Neural cell (in vitro differentiated cells): ENCODE measurements around the gene NACC2. TPM values are rescaled to one million over a fixed set of nuclear protein-coding genes. Genes with fewer than 3 reads are reported as not detected.

Experiments used
- H2AFZ ChIP-seq: fragments of 200-600, 300-800 bp; sonication (generic), shearing (Covaris generic); 2 replicates; pipeline ENCODE4 v1.6.0; 2014; ENCODE audit warnings: low read depth, mild to moderate bottlenecking, antibody characterized with exemption, low read length, moderate library complexity
- H3F3A ChIP-seq: fragments of 200-600 bp; shearing (Covaris generic); 2 replicates; pipeline ENCODE4 v1.6.1; 2016; ENCODE audit warnings: mild to moderate bottlenecking, moderate library complexity, mixed read lengths, antibody characterized with exemption, low read length; ENCODE audit not compliant: insufficient read depth, poor library complexity, severe bottlenecking
- H3K27ac ChIP-seq: fragments of 200-600, 300-800 bp; sonication (generic), shearing (Covaris generic); 2 replicates; pipeline ENCODE4 v1.5.1; 2014; ENCODE audit warnings: mild to moderate bottlenecking, low read length, moderate library complexity
- H3K27me3 ChIP-seq: fragments of 300-800, 200-600 bp; sonication (generic), shearing (Covaris generic); 2 replicates; pipeline ENCODE4 v1.6.0; 2014; ENCODE audit warnings: mild to moderate bottlenecking, low read depth, low read length, moderate library complexity; ENCODE audit not compliant: insufficient read depth
- H3K36me3 ChIP-seq: fragments of 300-800, 200-600 bp; sonication (generic), shearing (Covaris generic); 2 replicates; pipeline ENCODE4 v1.5.1; 2014; ENCODE audit warnings: mild to moderate bottlenecking, antibody characterized with exemption, low read length, moderate library complexity; ENCODE audit not compliant: insufficient read depth
- H3K4me2 ChIP-seq: fragments of 300-800, 200-600 bp; sonication (generic), shearing (Covaris generic); 2 replicates; pipeline ENCODE4 v1.6.0; 2014; ENCODE audit warnings: mild to moderate bottlenecking, low read length
- H3K4me3 ChIP-seq: fragments of 300-800, 200-600 bp; sonication (generic), shearing (Covaris generic); 2 replicates; pipeline ENCODE4 v1.5.1; 2014; ENCODE audit warnings: mild to moderate bottlenecking, low read length, moderate library complexity
- H3K79me2 ChIP-seq: fragments of 200-600 bp; shearing (Covaris generic); replicated peaks from 2 replicates; pipeline ENCODE4 v1.6.0; 2014; ENCODE audit warnings: mild to moderate bottlenecking, low read length, moderate library complexity; ENCODE audit not compliant: insufficient read depth
- H3K9ac ChIP-seq: fragments of 300-800, 200-600 bp; sonication (generic), shearing (Covaris generic); 2 replicates; pipeline ENCODE4 v1.6.1; 2016; ENCODE audit warnings: mild to moderate bottlenecking, low read length, mixed read lengths
- H3K9me2 ChIP-seq: fragments of 200-600 bp; shearing (Covaris generic); 2 replicates; pipeline ENCODE4 v1.6.1; 2016; ENCODE audit warnings: mild to moderate bottlenecking, low read length, mixed read lengths; ENCODE audit not compliant: insufficient read depth
- H3K9me3 ChIP-seq: fragments of 200-600, 300-800 bp; sonication (generic), shearing (Covaris generic); 2 replicates; pipeline ENCODE4 v1.6.1; 2016; ENCODE audit warnings: mild to moderate bottlenecking, mixed run types, low read length, moderate library complexity, mixed read lengths
- H4K20me1 ChIP-seq: fragments of 200-600 bp; shearing (Covaris generic); 2 replicates; pipeline ENCODE4 v1.6.1; 2016; ENCODE audit warnings: mild to moderate bottlenecking, mixed run types; ENCODE audit not compliant: insufficient read depth
- CTCF ChIP-seq: fragments of 450-650 bp; IDR thresholded peaks from 2 replicates; pipeline ENCODE4 v1.5.1; 2014; ENCODE audit warnings: antibody characterized with exemption, mild to moderate bottlenecking, moderate library complexity; ENCODE audit not compliant: poor library complexity, severe bottlenecking
- EP300 ChIP-seq: fragments of 450-650 bp; conservative IDR thresholded peaks from 2 replicates; pipeline ENCODE4 v1.6.1; 2014; ENCODE audit warnings: antibody characterized with exemption, mild to moderate bottlenecking, moderate library complexity; ENCODE audit not compliant: poor library complexity, severe bottlenecking
- EZH2 ChIP-seq: fragments of 200-600, 300-800 bp; shearing (Covaris generic), sonication (generic); IDR thresholded peaks from 2 replicates; pipeline ENCODE4 v1.6.1; 2014; ENCODE audit warnings: antibody characterized with exemption, low read length, borderline replicate concordance, mild to moderate bottlenecking; ENCODE audit not compliant: insufficient read depth, poor library complexity, severe bottlenecking
- MXI1 ChIP-seq: fragments of 450-650 bp; conservative IDR thresholded peaks from 2 replicates; pipeline ENCODE4 v1.6.1; 2014; ENCODE audit warnings: antibody characterized with exemption, mild to moderate bottlenecking; ENCODE audit not compliant: poor library complexity, severe bottlenecking
- POLR2AphosphoS5 ChIP-seq: IDR thresholded peaks from 2 replicates; pipeline ENCODE4 v1.6.1; 2012
- RAD21 ChIP-seq: fragments of 450-650 bp; conservative IDR thresholded peaks from 2 replicates; pipeline ENCODE4 v1.6.1; 2014; ENCODE audit warnings: antibody characterized with exemption, mild to moderate bottlenecking, moderate library complexity
- REST ChIP-seq: IDR thresholded peaks from 2 replicates; pipeline ENCODE4 v1.6.1; 2012; ENCODE audit warnings: borderline replicate concordance
- SMC3 ChIP-seq: fragments of 450-650 bp; conservative IDR thresholded peaks from 2 replicates; pipeline ENCODE4 v1.6.1; 2014; ENCODE audit warnings: antibody characterized with exemption, mild to moderate bottlenecking, moderate library complexity; ENCODE audit not compliant: poor library complexity
- TAF1 ChIP-seq: IDR thresholded peaks from 2 replicates; pipeline ENCODE4 v1.6.1; 2012; ENCODE audit warnings: low read depth
- polyA plus RNA-seq: library from polyadenylated mRNA; depleted of rRNA; stranded (reverse); fragments of >200 nt; gene quantifications from 2 replicates; pipeline ENCODE4 v1.2.3, GENCODE V29; 2014

The NACC2 gene
- polyA plus RNA-seq, 1 donor from 2014 or later = 1.7 TPM

- Histone ChIP-seq H3K79me2 (no peaks in the 10 kb centered on the region), H3K9me2 (no peaks in the 10 kb centered on the region), H3K4me2 (no peak overlapping the region), H4K20me1 (no peaks in the 10 kb centered on the region), H3K9ac (no peak overlapping the region), H3K36me3 (no peaks in the 10 kb centered on the region), H3K27ac (no peak overlapping the region), H3K9me3 (no peaks in the 10 kb centered on the region), H3K27me3 (no peaks in the 10 kb centered on the region), H2AFZ (no peak overlapping the region), H3K4me3 (no peak overlapping the region), H3F3A (no peaks in the 10 kb centered on the region)
- TF ChIP-seq MXI1 (no peak), CTCF (no peak), REST (no peak), SMC3 (no peak), EP300 (no peak), RAD21 (no peak), TAF1 (no peak), POLR2AphosphoS5 (no peak), EZH2 (no peak)
Observed at GRCh38 chr9:136013524-136014034, 81.5 kb downstream of the NACC2 start.

GRCh38 chr9:136013116-136013515 lies 82.0 kb downstream of the NACC2 start:
- Histone ChIP-seq H3K9me3 (no peaks in the 10 kb centered on the region), H3K4me3 (no peak overlapping the region), H4K20me1 (no peaks in the 10 kb centered on the region), H3K9ac (no peak overlapping the region), H3K9me2 (no peaks in the 10 kb centered on the region), H3F3A (no peaks in the 10 kb centered on the region), H3K79me2 (no peaks in the 10 kb centered on the region), H3K4me2 (no peak overlapping the region), H3K27ac (no peak overlapping the region), H2AFZ (no peak overlapping the region), H3K27me3 (no peaks in the 10 kb centered on the region), H3K36me3 (no peaks in the 10 kb centered on the region)
- no peak for TF ChIP-seq POLR2AphosphoS5
- no peak for TF ChIP-seq TAF1
- no peak for TF ChIP-seq REST
- no peak for TF ChIP-seq SMC3
- no peak for TF ChIP-seq EZH2
- no peak for TF ChIP-seq CTCF
- no peak for TF ChIP-seq RAD21
- no peak for TF ChIP-seq MXI1
- TF ChIP-seq EP300 = no peak
